Measurements from ENCODE around the gene RNF208.

DNA sequence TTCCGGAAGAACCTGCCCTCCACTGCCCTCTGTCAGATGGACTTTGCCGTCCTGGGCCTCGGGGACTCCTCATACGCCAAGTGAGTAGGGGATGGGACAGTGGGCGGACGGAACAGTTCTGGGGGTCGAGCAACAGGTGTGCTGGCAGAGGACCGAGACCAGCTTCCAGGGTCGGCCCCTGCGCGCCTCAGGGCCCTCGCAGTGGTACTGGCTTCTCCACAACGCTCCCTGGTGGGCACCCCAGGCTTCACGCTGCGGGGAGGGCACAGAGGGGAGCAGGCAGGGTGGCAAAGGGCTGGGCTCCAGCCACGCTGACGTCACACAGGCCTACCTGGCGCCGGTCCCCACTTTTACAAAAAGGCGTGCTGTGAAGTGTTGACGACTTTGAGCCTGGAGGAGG, 9.5 kb downstream of the RNF208 start:
- TF ChIP-seq EP300 (IDR thresholded peaks at IDR 0.05; ENCODE audit: borderline replicate concordance in 1 of 2, control insufficient read depth in 1 of 2, low read depth in 2 of 2, low read length in 2 of 2) = no peak
- TF ChIP-seq TBL1XR1 (IDR thresholded peaks at IDR 0.05; ENCODE audit: low read depth, low read length) = no peak
- no peak for TF ChIP-seq JUND (IDR thresholded peaks at IDR 0.05; ENCODE audit: low read depth, low read length)
- TF ChIP-seq, protein P1, sequence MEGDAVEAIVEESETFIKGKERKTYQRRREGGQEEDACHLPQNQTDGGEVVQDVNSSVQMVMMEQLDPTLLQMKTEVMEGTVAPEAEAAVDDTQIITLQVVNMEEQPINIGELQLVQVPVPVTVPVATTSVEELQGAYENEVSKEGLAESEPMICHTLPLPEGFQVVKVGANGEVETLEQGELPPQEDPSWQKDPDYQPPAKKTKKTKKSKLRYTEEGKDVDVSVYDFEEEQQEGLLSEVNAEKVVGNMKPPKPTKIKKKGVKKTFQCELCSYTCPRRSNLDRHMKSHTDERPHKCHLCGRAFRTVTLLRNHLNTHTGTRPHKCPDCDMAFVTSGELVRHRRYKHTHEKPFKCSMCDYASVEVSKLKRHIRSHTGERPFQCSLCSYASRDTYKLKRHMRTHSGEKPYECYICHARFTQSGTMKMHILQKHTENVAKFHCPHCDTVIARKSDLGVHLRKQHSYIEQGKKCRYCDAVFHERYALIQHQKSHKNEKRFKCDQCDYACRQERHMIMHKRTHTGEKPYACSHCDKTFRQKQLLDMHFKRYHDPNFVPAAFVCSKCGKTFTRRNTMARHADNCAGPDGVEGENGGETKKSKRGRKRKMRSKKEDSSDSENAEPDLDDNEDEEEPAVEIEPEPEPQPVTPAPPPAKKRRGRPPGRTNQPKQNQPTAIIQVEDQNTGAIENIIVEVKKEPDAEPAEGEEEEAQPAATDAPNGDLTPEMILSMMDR (IDR thresholded peaks at IDR 0.05 in 2 of 3, conservative IDR thresholded peaks at IDR 0.05 in 1 of 3; ENCODE audit: control insufficient read depth in 2 of 3, extremely low read depth in 1 of 3, insufficient read depth in 1 of 3, low read depth in 3 of 3, low read length in 3 of 3) = no peak
- TF ChIP-seq FOS (IDR thresholded peaks at IDR 0.05; ENCODE audit: borderline replicate concordance, extremely low read depth, insufficient read length) = no peak
- no peak for TF ChIP-seq RELA (IDR thresholded peaks at IDR 0.05; ENCODE audit: borderline replicate concordance, partially characterized antibody)
- TF ChIP-seq CHD1 (IDR thresholded peaks at IDR 0.05; ENCODE audit: low read depth, low read length) = no peak
- TF ChIP-seq MTA2 (IDR thresholded peaks at IDR 0.05; ENCODE audit: low read depth) = no peak
- no peak for TF ChIP-seq POLR2A (IDR thresholded peaks at IDR 0.05; ENCODE audit: low read depth, low read length)
- no peak for TF ChIP-seq TCF7 (IDR thresholded peaks at IDR 0.05; ENCODE audit: borderline replicate concordance)
